K562 (cell line): ENCODE results near the gene CYB5R4. TPM values are rescaled to one million over a fixed set of nuclear protein-coding genes. Genes with fewer than 3 reads are reported as not detected.

Experiments used
- ARID1B ChIP-seq: fragments of 450-650 bp; IDR thresholded peaks from 2 replicates; pipeline ENCODE4 v1.6.1; 2016; ENCODE audit warnings: antibody characterized with exemption, mild to moderate bottlenecking, inconsistent platforms
- ATF1 ChIP-seq, 2 experiments: fragments of 450-650 bp in 1 of 2; IDR thresholded peaks; 2 replicates each; pipeline ENCODE4 v1.6.1; 2016; ENCODE audit warnings: missing compliant biosample characterization in 1 of 2, missing genetic modification characterization in 1 of 2
- DIDO1 ChIP-seq: fragments of 450-650 bp; IDR thresholded peaks from 2 replicates; pipeline ENCODE4 v1.6.1; 2016; ENCODE audit warnings: low read depth, missing biosample characterization, missing genetic modification characterization
- ETV6 ChIP-seq, 3 experiments: fragments of 150-350 bp in 1 of 3; sonication (generic) in 1 of 3; formaldehyde crosslinking in 1 of 3; IDR thresholded peaks; 2 replicates each; pipeline versions ENCODE4 v1.6.1 to v1.8.0; 2014 to 2022; ENCODE audit warnings: borderline replicate concordance in 2 of 3, low read depth in 2 of 3, antibody characterized with exemption in 1 of 3, low read length in 1 of 3, mild to moderate bottlenecking in 1 of 3, missing genetic modification reagents in 1 of 3
- GABPA ChIP-seq: fragments of 200-800 bp; sonication (Bioruptor generic); conservative IDR thresholded peaks from 2 replicates; pipeline ENCODE4 v1.6.1; 2016; ENCODE audit warnings: low read depth, missing genetic modification characterization, missing compliant biosample characterization
- L3MBTL2 ChIP-seq: fragments of 450-650 bp; IDR thresholded peaks from 2 replicates; pipeline ENCODE4 v1.6.1; 2016; ENCODE audit warnings: mild to moderate bottlenecking, moderate library complexity
- LARP7 ChIP-seq: fragments of 450-650 bp; IDR thresholded peaks from 2 replicates; pipeline ENCODE4 v1.6.1; 2016
- POLR2AphosphoS5 ChIP-seq: IDR thresholded peaks from 2 replicates; pipeline ENCODE4 v1.6.1; 2011; ENCODE audit warnings: mild to moderate bottlenecking, low read depth, low read length, moderate library complexity; ENCODE audit not compliant: control insufficient read depth, insufficient read depth
- PYGO2 ChIP-seq: fragments of 450-650 bp; IDR thresholded peaks from 2 replicates; pipeline ENCODE4 v1.6.1; 2016; ENCODE audit warnings: mild to moderate bottlenecking, missing genetic modification characterization, moderate library complexity, missing compliant biosample characterization
- RBM39 ChIP-seq: fragments of 200-400 bp; formaldehyde crosslinking; optimal IDR thresholded peaks from 2 replicates; pipeline ENCODE3; 2018; ENCODE audit warnings: low read depth, low read length
- RNF2 ChIP-seq: sonication (generic); IDR thresholded peaks from 2 replicates; pipeline ENCODE4 v1.6.1; 2016
- TCFL5 ChIP-seq: fragments of 250-450 bp; sonication (Bioruptor Pico); conservative IDR thresholded peaks from 2 replicates; pipeline ENCODE4 v1.6.1; 2021; ENCODE audit warnings: mild to moderate bottlenecking, moderate library complexity, matching md5 sums
- ZEB2 ChIP-seq: fragments of 450-650 bp; IDR thresholded peaks from 2 replicates; pipeline ENCODE4 v1.6.1; 2016
- ZFP36 ChIP-seq: fragments of 150-350 bp; IDR thresholded peaks from 2 replicates; pipeline ENCODE4 v1.6.1; 2018; ENCODE audit warnings: low read length, low read depth; ENCODE audit not compliant: partially characterized antibody
- ZKSCAN3 ChIP-seq: fragments of 250-450 bp; sonication (Bioruptor Pico); IDR thresholded peaks from 2 replicates; pipeline ENCODE4 v1.4.0; 2020
- ZNF175 ChIP-seq: fragments of 200-800 bp; sonication (Bioruptor generic); IDR thresholded peaks from 2 replicates; pipeline ENCODE4 v1.6.1; 2016; ENCODE audit warnings: low read depth, mild to moderate bottlenecking, missing genetic modification characterization, missing compliant biosample characterization
- ZNF23 ChIP-seq: fragments of 250-450 bp; sonication (Bioruptor Pico); IDR thresholded peaks from 2 replicates; pipeline ENCODE4 v1.4.0; 2020; ENCODE audit warnings: mild to moderate bottlenecking
- ZNF41 ChIP-seq: fragments of 250-450 bp; sonication (Bioruptor Pico); conservative IDR thresholded peaks from 2 replicates; pipeline ENCODE4 v1.4.0; 2020; ENCODE audit warnings: mild to moderate bottlenecking
- ZNF449 ChIP-seq: fragments of 250-450 bp; sonication (Bioruptor Pico); IDR thresholded peaks from 2 replicates; pipeline ENCODE4 v1.8.0; 2022; ENCODE audit warnings: moderate library complexity, mild to moderate bottlenecking, inconsistent platforms
- polyA plus RNA-seq, 8 experiments: library from polyadenylated mRNA; depleted of rRNA in 4 of 8; stranded (reverse) in 5 of 8; unstranded in 3 of 8; fragments of >200 nt; fragmentation: Nextera tagmentation in 2 of 8; fragmentation: Illumina TruSeq in 1 of 8; extraction: Ambion mirVana in 2 of 8; extraction: Trizol in 1 of 8; gene quantifications; 2 replicates each; pipeline versions ENCODE4 v1.2.1 to v1.2.3, GENCODE V29; 2011 to 2014; ENCODE audit warnings: inconsistent platforms in 1 of 8, missing spikeins in 1 of 8
- total RNA-seq, 7 experiments: library from RNA; depleted of rRNA in 6 of 7; stranded (reverse); fragments of >200 nt in 6 of 7; fragmentation: Illumina TruSeq in 2 of 7; extraction: Trizol in 2 of 7; gene quantifications; 2 replicates each; pipeline versions ENCODE4 v1.2.1 to v1.2.3, GENCODE V29; 2011 to 2021; ENCODE audit warnings: low replicate concordance in 1 of 7
- TF ChIP-seq, protein P1 (sequence below): fragments of 450-650 bp; conservative IDR thresholded peaks from 2 replicates; pipeline ENCODE4 v1.6.1; 2016; ENCODE audit warnings: missing genetic modification characterization, low read depth, mild to moderate bottlenecking, missing compliant biosample characterization, moderate library complexity
- TF ChIP-seq, protein P2 (sequence below): fragments of 250-450 bp; sonication (Bioruptor Pico); IDR thresholded peaks from 2 replicates; pipeline ENCODE4 v1.5.0; 2022; ENCODE audit warnings: mild to moderate bottlenecking
- TF ChIP-seq, protein P3 (sequence below): fragments of 450-650 bp; formaldehyde crosslinking; IDR thresholded peaks from 2 replicates; pipeline ENCODE4 v1.4.0; 2022; ENCODE audit warnings: missing genetic modification characterization

Gene CYB5R4
- total and polyA plus RNA-seq, 9 of the 15 experiments (the other 6 are each of a cell fraction or from before 2014, with no cell fraction given) = 5.9 to 23.1 (median 19.0) TPM

GRCh38 chr6:83974409-83975050 is 115.0 kb downstream of the CYB5R4 start (continued):
- TF ChIP-seq ZNF449 (peak; percentile 92), DIDO1 (tag) (peak; percentile 46; the same call in 1 of the 2 replicates), ZNF23 (peak; percentile 72; the same call in 1 of the 2 replicates), PYGO2 (tag) (peak; percentile 90), GABPA (tag) (peak; percentile 28; the same call in 1 of the 2 replicates), ZNF175 (CRISPR knock-in tag) (peak; percentile 98), ARID1B (peak; percentile 99), ETV6 (IDR thresholded peaks at IDR 0.05; ENCODE audit: borderline replicate concordance in 1 of 2, low read depth in 2 of 2, low read length in 1 of 2) (peak in 1 of 2 experiments; percentile 72; a peak in 1 of 4 replicates), ETV6 (CRISPR knock-in tag; IDR thresholded peaks at IDR 0.05; ENCODE audit: borderline replicate concordance) (no peak), TCFL5 (CRISPR knock-in tag) (peak; percentile 90), RBM39 (no peak), ZKSCAN3 (CRISPR knock-in tag) (peak; percentile 44; the same call in 1 of the 2 replicates), L3MBTL2 (peak; percentile 87), ZFP36 (peak; percentile 63), ZNF41 (CRISPR knock-in tag) (peak; percentile 91), LARP7 (peak; percentile 78; the same call in 1 of the 2 replicates), ATF1 (CRISPR knock-in tag; IDR thresholded peaks at IDR 0.05) (no peak), ATF1 (tag; IDR thresholded peaks at IDR 0.05) (peak; percentile 91), ZEB2 (peak; percentile 72), RNF2 (peak; percentile 94), POLR2AphosphoS5 (peak; percentile 94)
- TF ChIP-seq, protein P1, sequence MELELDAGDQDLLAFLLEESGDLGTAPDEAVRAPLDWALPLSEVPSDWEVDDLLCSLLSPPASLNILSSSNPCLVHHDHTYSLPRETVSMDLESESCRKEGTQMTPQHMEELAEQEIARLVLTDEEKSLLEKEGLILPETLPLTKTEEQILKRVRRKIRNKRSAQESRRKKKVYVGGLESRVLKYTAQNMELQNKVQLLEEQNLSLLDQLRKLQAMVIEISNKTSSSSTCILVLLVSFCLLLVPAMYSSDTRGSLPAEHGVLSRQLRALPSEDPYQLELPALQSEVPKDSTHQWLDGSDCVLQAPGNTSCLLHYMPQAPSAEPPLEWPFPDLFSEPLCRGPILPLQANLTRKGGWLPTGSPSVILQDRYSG (tag) = peak; percentile 97
- TF ChIP-seq, protein P2, sequence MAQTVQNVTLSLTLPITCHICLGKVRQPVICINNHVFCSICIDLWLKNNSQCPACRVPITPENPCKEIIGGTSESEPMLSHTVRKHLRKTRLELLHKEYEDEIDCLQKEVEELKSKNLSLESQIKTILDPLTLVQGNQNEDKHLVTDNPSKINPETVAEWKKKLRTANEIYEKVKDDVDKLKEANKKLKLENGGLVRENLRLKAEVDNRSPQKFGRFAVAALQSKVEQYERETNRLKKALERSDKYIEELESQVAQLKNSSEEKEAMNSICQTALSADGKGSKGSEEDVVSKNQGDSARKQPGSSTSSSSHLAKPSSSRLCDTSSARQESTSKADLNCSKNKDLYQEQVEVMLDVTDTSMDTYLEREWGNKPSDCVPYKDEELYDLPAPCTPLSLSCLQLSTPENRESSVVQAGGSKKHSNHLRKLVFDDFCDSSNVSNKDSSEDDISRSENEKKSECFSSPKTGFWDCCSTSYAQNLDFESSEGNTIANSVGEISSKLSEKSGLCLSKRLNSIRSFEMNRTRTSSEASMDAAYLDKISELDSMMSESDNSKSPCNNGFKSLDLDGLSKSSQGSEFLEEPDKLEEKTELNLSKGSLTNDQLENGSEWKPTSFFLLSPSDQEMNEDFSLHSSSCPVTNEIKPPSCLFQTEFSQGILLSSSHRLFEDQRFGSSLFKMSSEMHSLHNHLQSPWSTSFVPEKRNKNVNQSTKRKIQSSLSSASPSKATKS (CRISPR knock-in tag) = no peak
- TF ChIP-seq, protein P3, sequence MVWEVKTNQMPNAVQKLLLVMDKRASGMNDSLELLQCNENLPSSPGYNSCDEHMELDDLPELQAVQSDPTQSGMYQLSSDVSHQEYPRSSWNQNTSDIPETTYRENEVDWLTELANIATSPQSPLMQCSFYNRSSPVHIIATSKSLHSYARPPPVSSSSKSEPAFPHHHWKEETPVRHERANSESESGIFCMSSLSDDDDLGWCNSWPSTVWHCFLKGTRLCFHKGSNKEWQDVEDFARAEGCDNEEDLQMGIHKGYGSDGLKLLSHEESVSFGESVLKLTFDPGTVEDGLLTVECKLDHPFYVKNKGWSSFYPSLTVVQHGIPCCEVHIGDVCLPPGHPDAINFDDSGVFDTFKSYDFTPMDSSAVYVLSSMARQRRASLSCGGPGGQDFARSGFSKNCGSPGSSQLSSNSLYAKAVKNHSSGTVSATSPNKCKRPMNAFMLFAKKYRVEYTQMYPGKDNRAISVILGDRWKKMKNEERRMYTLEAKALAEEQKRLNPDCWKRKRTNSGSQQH (CRISPR knock-in tag) = peak; percentile 83; the same call in 1 of the 2 replicates
